Activated naive CD8-positive, alpha-beta T cell treated with anti-CD3 and anti-CD28 coated beads, Interleukin-2, amount 10 ng/mL, durations not matched to agents 7 days and 5 days (primary cell): Measurements from ENCODE around the gene DOCK10. TPM values are rescaled to one million over a fixed set of nuclear protein-coding genes. Genes with fewer than 3 reads are reported as not detected.
"Not testable (repeated sequence)": the region's sequence is repeated elsewhere in the genome, so short reads cannot be mapped to it uniquely, and the experiment has no call there.

Experiments
- ATAC-seq: fragments of 150-1000 bp; cut with Tn5 transposase; one replicate; pipeline ENCODE4 v1.10.0; 2021; ENCODE audit warnings: low read depth, moderate library complexity
- POLR2A ChIA-PET: fragments of 350-600 bp; sonication (Branson Sonifier 250); formaldehyde crosslinking; loops from one replicate; lab custom pipeline; 2021; ENCODE audit warnings: antibody characterized with exemption; lab: Charles Lee
- DNase-seq: peaks from one replicate; pipeline ENCODE4 v3.0.0; 2021
- H3K27ac Mint-ChIP-seq: one replicate; pipeline ENCODE4 v1.8.0; 2022; ENCODE audit warnings: mild to moderate bottlenecking, mixed read lengths
- H3K27me3 Mint-ChIP-seq: one replicate; pipeline ENCODE4 v1.8.0; 2022; ENCODE audit warnings: mild to moderate bottlenecking, moderate library complexity, mixed read lengths
- H3K36me3 Mint-ChIP-seq: one replicate; pipeline ENCODE4 v1.8.0; 2021; ENCODE audit warnings: mild to moderate bottlenecking, mixed read lengths
- H3K4me1 Mint-ChIP-seq: one replicate; pipeline ENCODE4 v1.8.0; 2021; ENCODE audit warnings: mixed read lengths
- H3K4me3 Mint-ChIP-seq: one replicate; pipeline ENCODE4 v1.8.0; 2022; ENCODE audit warnings: mild to moderate bottlenecking, moderate library complexity, mixed read lengths
- H3K9me3 Mint-ChIP-seq: one replicate; pipeline ENCODE4 v1.8.0; 2021; ENCODE audit warnings: mixed read lengths
- total RNA-seq, 2 experiments: library from RNA; stranded (reverse); gene quantifications; one replicate each; pipeline ENCODE4 v1.2.3, GENCODE V29; 2021

DOCK10 gene
- total RNA-seq, 2 experiments from 2014 or later = 259 to 273 TPM

- peaks cover 2% of the 10 kb centered on the region for H3K27me3 Mint-ChIP-seq
- no peak overlapping the region for H3K27ac Mint-ChIP-seq
- peaks cover 6% of the 10 kb centered on the region for H3K4me1 Mint-ChIP-seq
- POLR2A ChIA-PET = interaction anchor here (0.8 kb wide), 1 partner anchor 721 kb away, joined by 4 read pairs; no protein-coding TSS in a partner anchor
- H3K9me3 Mint-ChIP-seq = peaks cover 22% of the 10 kb centered on the region
- ATAC-seq (no peak), DNase-seq (no peak)
- H3K4me3 Mint-ChIP-seq = no peak overlapping the region
- H3K36me3 Mint-ChIP-seq = peaks cover 24% of the 10 kb centered on the region
These were observed 27.2 kb upstream of the DOCK10 start for GRCh38 chr2:225069477-225069876.

GRCh38 chr2:225065882-225066281 lies 23.6 kb upstream of the DOCK10 start:
- POLR2A ChIA-PET = no interaction called here
- no peak for ATAC-seq
- no peak for DNase-seq
- H3K4me1 Mint-ChIP-seq = peaks cover 12% of the 10 kb centered on the region
- H3K9me3 Mint-ChIP-seq = peaks cover 22% of the 10 kb centered on the region
- peaks cover 23% of the 10 kb centered on the region for H3K36me3 Mint-ChIP-seq
- no peak overlapping the region for H3K4me3 Mint-ChIP-seq
- H3K27me3 Mint-ChIP-seq = no peaks in the 10 kb centered on the region
- H3K27ac Mint-ChIP-seq = no peak overlapping the region

GRCh38 chr2:225064928-225065327 lies 22.7 kb upstream of the DOCK10 start:
- Mint-ChIP-seq H3K36me3 (peaks cover 25% of the 10 kb centered on the region), H3K4me3 (peak overlapping the region; percentile 56), H3K27me3 (no peaks in the 10 kb centered on the region), H3K27ac (peak overlapping the region; percentile 17), H3K4me1 (peaks cover 12% of the 10 kb centered on the region), H3K9me3 (peaks cover 24% of the 10 kb centered on the region)
- DNase-seq (no peak), ATAC-seq (no peak)
- POLR2A ChIA-PET = interaction anchor here (2.0 kb wide), 1 partner anchor 23 kb away, joined by 13 read pairs; the partner anchor contains the start of gene DOCK10

- POLR2A ChIA-PET = interaction anchor here (1.0 to 2.0 kb wide), 2 partner anchors 12 to 22 kb away, joined by 5 to 13 read pairs; partner anchors contain the start of gene DOCK10
- Mint-ChIP-seq H3K4me3 (peak overlapping the region; percentile 56), H3K36me3 (peaks cover 25% of the 10 kb centered on the region), H3K27me3 (no peaks in the 10 kb centered on the region), H3K9me3 (peaks cover 24% of the 10 kb centered on the region), H3K4me1 (peaks cover 12% of the 10 kb centered on the region), H3K27ac (peak overlapping the region; percentile 17)
- peak; percentile 92 for ATAC-seq
- DNase-seq = no peak
These were observed 22.1 kb upstream of the DOCK10 start for GRCh38 chr2:225064362-225064761.

- Mint-ChIP-seq H3K9me3 (peaks cover 1% of the 10 kb centered on the region), H3K4me1 (peaks cover 44% of the 10 kb centered on the region), H3K27me3 (no peaks in the 10 kb centered on the region), H3K27ac (peak overlapping the region; percentile 73), H3K36me3 (peaks cover 7% of the 10 kb centered on the region), H3K4me3 (peak overlapping the region; percentile 3)
- DNase-seq (no peak), ATAC-seq (peak; percentile 60)
- POLR2A ChIA-PET = interaction anchor here (0.6 to 7.9 kb wide), 2 partner anchors 15 to 129 kb away, joined by 4 to 134 read pairs; partner anchors contain the start of gene DOCK10
These were observed 14.2 kb upstream of the DOCK10 start for GRCh38 chr2:225056330-225057073.

GRCh38 chr2:225055714-225056113 lies 13.4 kb upstream of the DOCK10 start:
- DNase-seq = no peak

GRCh38 chr2:225052703-225053102 lies 10.4 kb upstream of the DOCK10 start:
- no peak for DNase-seq
- POLR2A ChIA-PET = interaction anchor here (0.9 to 7.9 kb wide), 12 partner anchors 11 to 467 kb away, joined by 3 to 134 read pairs (median 4); partner anchors contain the start of genes CUL3 and DOCK10

More at GRCh38 chr2:225055714-225056113, 13.4 kb upstream of the DOCK10 start:
- Mint-ChIP-seq H3K4me1 (peaks cover 50% of the 10 kb centered on the region), H3K4me3 (peak overlapping the region; percentile 26), H3K36me3 (peaks cover 5% of the 10 kb centered on the region), H3K27me3 (no peaks in the 10 kb centered on the region), H3K9me3 (peaks cover under 1% of the 10 kb centered on the region), H3K27ac (peak overlapping the region; percentile 81)
- POLR2A ChIA-PET = interaction anchor here (0.6 to 7.9 kb wide), 2 partner anchors 14 to 129 kb away, joined by 3 to 134 read pairs; partner anchors contain the start of gene DOCK10
- peak; percentile 21 for ATAC-seq

GRCh38 chr2:225047502-225047901 lies 5.2 kb upstream of the DOCK10 start:
- Mint-ChIP-seq H3K4me1 (peaks cover 22% of the 10 kb centered on the region), H3K36me3 (peaks cover 14% of the 10 kb centered on the region), H3K27me3 (peaks cover 20% of the 10 kb centered on the region)
- H3K9me3 Mint-ChIP-seq, ATAC-seq, DNase-seq, POLR2A ChIA-PET, H3K4me3 Mint-ChIP-seq, H3K27ac Mint-ChIP-seq: not testable (repeated sequence)

More at GRCh38 chr2:225052703-225053102, 10.4 kb upstream of the DOCK10 start:
- ATAC-seq = peak; percentile 92
- peaks cover 54% of the 10 kb centered on the region for H3K4me1 Mint-ChIP-seq
- no peaks in the 10 kb centered on the region for H3K27me3 Mint-ChIP-seq
- no peaks in the 10 kb centered on the region for H3K9me3 Mint-ChIP-seq
- H3K36me3 Mint-ChIP-seq = peaks cover 10% of the 10 kb centered on the region
- H3K27ac Mint-ChIP-seq = peak overlapping the region; percentile 89
- H3K4me3 Mint-ChIP-seq = peak overlapping the region; percentile 62

- H3K27ac Mint-ChIP-seq = peak overlapping the region; percentile 82
- H3K27me3 Mint-ChIP-seq = peaks cover 20% of the 10 kb centered on the region
- peaks cover 31% of the 10 kb centered on the region for H3K4me1 Mint-ChIP-seq
- POLR2A ChIA-PET = interaction anchor here (0.6 to 7.3 kb wide), 6 partner anchors 11 to 282 kb away, joined by 3 to 134 read pairs (median 9); no protein-coding TSS in a partner anchor
- H3K4me3 Mint-ChIP-seq = peak overlapping the region; percentile 75
- no peaks in the 10 kb centered on the region for H3K9me3 Mint-ChIP-seq
- ATAC-seq = no peak
- H3K36me3 Mint-ChIP-seq = peaks cover 17% of the 10 kb centered on the region
- DNase-seq = no peak
These were observed 516 bp upstream of the DOCK10 start for GRCh38 chr2:225042800-225043167.

GRCh38 chr2:225041207-225041850 lies 939 bp downstream of the DOCK10 start:
- Mint-ChIP-seq H3K27me3 (peaks cover 18% of the 10 kb centered on the region), H3K27ac (peak overlapping the region; percentile 96), H3K4me1 (peaks cover 41% of the 10 kb centered on the region), H3K36me3 (peaks cover 24% of the 10 kb centered on the region), H3K4me3 (peak overlapping the region; percentile 95), H3K9me3 (no peaks in the 10 kb centered on the region)
- POLR2A ChIA-PET = interaction anchor here (0.6 to 7.3 kb wide), 8 partner anchors 12 to 114 kb away, joined by 3 to 134 read pairs (median 4); no protein-coding TSS in a partner anchor
- peak; percentile 68 for DNase-seq
- ATAC-seq = peak; percentile 55

GRCh38 chr2:225040856-225041206 lies 1.4 kb downstream of the DOCK10 start:
- peak overlapping the region; percentile 95 for H3K4me3 Mint-ChIP-seq
- H3K27ac Mint-ChIP-seq = peak overlapping the region; percentile 96
- peaks cover 16% of the 10 kb centered on the region for H3K27me3 Mint-ChIP-seq
- no peak for DNase-seq
- no peaks in the 10 kb centered on the region for H3K9me3 Mint-ChIP-seq
- POLR2A ChIA-PET = interaction anchor here (1.0 to 7.3 kb wide), 6 partner anchors 12 to 456 kb away, joined by 3 to 134 read pairs (median 4); no protein-coding TSS in a partner anchor
- ATAC-seq = peak; percentile 23
- peaks cover 25% of the 10 kb centered on the region for H3K36me3 Mint-ChIP-seq
- H3K4me1 Mint-ChIP-seq = peaks cover 45% of the 10 kb centered on the region

GRCh38 chr2:225040142-225040541 lies 2.1 kb downstream of the DOCK10 start:
- peak overlapping the region; percentile 96 for H3K27ac Mint-ChIP-seq
- DNase-seq (no peak), ATAC-seq (no peak)
- peaks cover 31% of the 10 kb centered on the region for H3K36me3 Mint-ChIP-seq
- POLR2A ChIA-PET = interaction anchor here (1.0 to 7.3 kb wide), 4 partner anchors 13 to 456 kb away, joined by 3 to 134 read pairs (median 3); no protein-coding TSS in a partner anchor
- H3K4me3 Mint-ChIP-seq = peak overlapping the region; percentile 95
- H3K27me3 Mint-ChIP-seq = peaks cover 13% of the 10 kb centered on the region
- no peaks in the 10 kb centered on the region for H3K9me3 Mint-ChIP-seq
- H3K4me1 Mint-ChIP-seq = peaks cover 48% of the 10 kb centered on the region

GRCh38 chr2:225038231-225038523 lies 4.1 kb downstream of the DOCK10 start:
- Mint-ChIP-seq H3K36me3 (peaks cover 51% of the 10 kb centered on the region), H3K9me3 (no peaks in the 10 kb centered on the region), H3K27ac (peak overlapping the region; percentile 80), H3K4me3 (peak overlapping the region; percentile 78), H3K27me3 (peaks cover under 1% of the 10 kb centered on the region), H3K4me1 (peaks cover 63% of the 10 kb centered on the region)
- POLR2A ChIA-PET = interaction anchor here (1.3 to 7.3 kb wide), 2 partner anchors 15 to 94 kb away, joined by 5 to 134 read pairs; no protein-coding TSS in a partner anchor
- DNase-seq (no peak), ATAC-seq (no peak)
